Measurements from ENCODE around the gene OR1E2.
"Not testable (repeated sequence)": the region's sequence is repeated elsewhere in the genome, so short reads cannot be mapped to it uniquely, and the experiment has no call there.

OR1E2 gene

GRCh38 chr17:3398310-3398709, 35.3 kb downstream of the OR1E2 start, which contains the start of gene OR1E1:
TSS of gene OR1E1 (minus strand) at chr17:3398410. CDS start at chr17:3398410, 0 bp downstream.
- in situ Hi-C loops (cut with MboI; ENCODE audit: low sequenced_read_pairs), result no loop called here

GRCh38 chr17:3397801-3398200, 35.8 kb downstream of the OR1E2 start:
- in situ Hi-C loops (cut with MboI; ENCODE audit: low sequenced_read_pairs), result not testable (repeated sequence)

GRCh38 chr17:3389791-3390190, 43.9 kb downstream of the OR1E2 start:
- in situ Hi-C loops (cut with MboI; ENCODE audit: low sequenced_read_pairs), result no loop called here

- in situ Hi-C loops (cut with MboI; ENCODE audit: low sequenced_read_pairs), result no loop called here
Measured at GRCh38 chr17:3385869-3386816, 47.5 kb downstream of the OR1E2 start, which contains the start of gene OR3A2. TSS of gene OR3A2 (minus strand) at chr17:3386308.
